Fibroblast of villous mesenchyme (primary cell): ENCODE data around the gene HOXB13. TPM values are rescaled to one million over a fixed set of nuclear protein-coding genes. Genes with fewer than 3 reads are reported as not detected.
"Not testable (repeated sequence)": the region's sequence is repeated elsewhere in the genome, so short reads cannot be mapped to it uniquely, and the experiment has no call there.

Experiments used
- DNase-seq: peaks from one replicate; pipeline ENCODE4 v3.0.0-alpha.2; 2010; ENCODE audit warnings: low read depth
- H3K4me3 ChIP-seq: 2 replicates; pipeline ENCODE4 v1.5.1; 2011; ENCODE audit warnings: low read depth, mild to moderate bottlenecking, low read length
- total RNA-seq: library from RNA; depleted of rRNA; stranded (reverse); fragments of >200 nt; gene quantifications from 2 replicates; pipeline ENCODE4 v1.2.3, GENCODE V29; 2012
- TF ChIP-seq, protein P1 (sequence below): IDR thresholded peaks from 2 replicates; pipeline ENCODE4 v1.5.1; 2012; ENCODE audit warnings: low read depth, mild to moderate bottlenecking, low read length; ENCODE audit not compliant: insufficient read depth

The HOXB13 gene
- total RNA-seq, 1 donor: under 0.01 TPM

DNA sequence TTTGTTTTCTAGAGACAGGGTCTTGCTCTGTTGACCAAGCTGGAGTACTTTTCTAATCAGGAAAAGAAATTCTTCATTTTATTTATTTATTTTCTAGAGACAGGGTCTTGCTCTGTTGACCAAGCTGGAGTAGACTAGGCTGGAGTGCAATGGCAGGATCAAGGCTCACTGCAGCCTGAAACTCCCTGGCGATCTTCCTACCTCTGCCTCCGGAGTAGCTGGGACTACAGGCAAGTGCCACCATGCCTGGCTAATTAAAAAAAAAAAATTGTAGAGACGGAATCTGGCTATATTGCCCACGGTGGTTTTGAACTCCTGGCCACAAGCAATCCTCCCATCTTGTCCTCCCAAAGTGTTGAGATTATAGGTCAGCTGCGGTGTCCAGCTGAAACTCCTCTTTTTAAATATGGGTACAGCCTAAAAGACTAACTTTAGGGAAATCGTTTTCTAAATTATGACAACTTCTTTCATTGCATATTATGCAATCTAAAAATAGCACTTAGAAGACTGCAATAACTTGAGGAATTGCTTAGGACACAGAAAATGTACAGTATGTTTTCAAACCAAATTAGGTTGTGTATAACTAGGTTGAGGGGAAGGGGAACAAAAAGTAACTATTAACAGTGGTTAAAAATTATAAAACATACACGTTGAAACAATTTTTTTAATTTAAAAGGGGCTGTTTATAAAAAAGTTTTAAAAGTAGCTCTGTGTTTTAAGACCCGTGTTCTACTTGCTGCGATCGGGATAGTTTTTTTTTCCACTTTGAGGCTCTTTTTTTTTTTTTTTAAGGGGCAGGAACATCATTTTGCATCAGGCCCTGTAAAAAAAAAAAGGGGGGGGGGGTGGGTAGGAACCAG, 11.0 kb downstream of the HOXB13 start:
- TF ChIP-seq, protein P1, sequence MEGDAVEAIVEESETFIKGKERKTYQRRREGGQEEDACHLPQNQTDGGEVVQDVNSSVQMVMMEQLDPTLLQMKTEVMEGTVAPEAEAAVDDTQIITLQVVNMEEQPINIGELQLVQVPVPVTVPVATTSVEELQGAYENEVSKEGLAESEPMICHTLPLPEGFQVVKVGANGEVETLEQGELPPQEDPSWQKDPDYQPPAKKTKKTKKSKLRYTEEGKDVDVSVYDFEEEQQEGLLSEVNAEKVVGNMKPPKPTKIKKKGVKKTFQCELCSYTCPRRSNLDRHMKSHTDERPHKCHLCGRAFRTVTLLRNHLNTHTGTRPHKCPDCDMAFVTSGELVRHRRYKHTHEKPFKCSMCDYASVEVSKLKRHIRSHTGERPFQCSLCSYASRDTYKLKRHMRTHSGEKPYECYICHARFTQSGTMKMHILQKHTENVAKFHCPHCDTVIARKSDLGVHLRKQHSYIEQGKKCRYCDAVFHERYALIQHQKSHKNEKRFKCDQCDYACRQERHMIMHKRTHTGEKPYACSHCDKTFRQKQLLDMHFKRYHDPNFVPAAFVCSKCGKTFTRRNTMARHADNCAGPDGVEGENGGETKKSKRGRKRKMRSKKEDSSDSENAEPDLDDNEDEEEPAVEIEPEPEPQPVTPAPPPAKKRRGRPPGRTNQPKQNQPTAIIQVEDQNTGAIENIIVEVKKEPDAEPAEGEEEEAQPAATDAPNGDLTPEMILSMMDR: no peak
- H3K4me3 ChIP-seq: peak overlapping the region; percentile 56
- DNase-seq: no peak

DNA sequence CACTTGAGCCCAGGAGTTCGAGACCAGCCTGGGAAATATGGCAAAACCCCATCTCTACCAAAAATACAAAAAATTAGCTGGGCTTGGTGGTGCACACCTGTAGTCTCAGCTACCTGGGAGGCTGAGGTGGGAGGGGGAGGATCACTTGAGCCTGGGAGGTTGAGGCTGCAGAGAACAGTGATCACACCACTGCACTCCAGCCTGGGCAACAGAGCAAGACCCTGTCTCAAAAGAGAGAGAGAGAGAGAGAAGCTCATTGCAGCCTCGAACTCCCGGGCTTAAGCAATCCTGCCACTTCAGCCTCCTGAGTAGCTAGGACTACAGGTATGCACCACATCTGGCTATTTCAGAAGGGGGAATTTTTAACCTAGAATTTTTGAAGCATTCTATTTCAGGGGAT, 12.0 kb downstream of the HOXB13 start:
- H3K4me3 ChIP-seq, DNase-seq: not testable (repeated sequence)

DNA sequence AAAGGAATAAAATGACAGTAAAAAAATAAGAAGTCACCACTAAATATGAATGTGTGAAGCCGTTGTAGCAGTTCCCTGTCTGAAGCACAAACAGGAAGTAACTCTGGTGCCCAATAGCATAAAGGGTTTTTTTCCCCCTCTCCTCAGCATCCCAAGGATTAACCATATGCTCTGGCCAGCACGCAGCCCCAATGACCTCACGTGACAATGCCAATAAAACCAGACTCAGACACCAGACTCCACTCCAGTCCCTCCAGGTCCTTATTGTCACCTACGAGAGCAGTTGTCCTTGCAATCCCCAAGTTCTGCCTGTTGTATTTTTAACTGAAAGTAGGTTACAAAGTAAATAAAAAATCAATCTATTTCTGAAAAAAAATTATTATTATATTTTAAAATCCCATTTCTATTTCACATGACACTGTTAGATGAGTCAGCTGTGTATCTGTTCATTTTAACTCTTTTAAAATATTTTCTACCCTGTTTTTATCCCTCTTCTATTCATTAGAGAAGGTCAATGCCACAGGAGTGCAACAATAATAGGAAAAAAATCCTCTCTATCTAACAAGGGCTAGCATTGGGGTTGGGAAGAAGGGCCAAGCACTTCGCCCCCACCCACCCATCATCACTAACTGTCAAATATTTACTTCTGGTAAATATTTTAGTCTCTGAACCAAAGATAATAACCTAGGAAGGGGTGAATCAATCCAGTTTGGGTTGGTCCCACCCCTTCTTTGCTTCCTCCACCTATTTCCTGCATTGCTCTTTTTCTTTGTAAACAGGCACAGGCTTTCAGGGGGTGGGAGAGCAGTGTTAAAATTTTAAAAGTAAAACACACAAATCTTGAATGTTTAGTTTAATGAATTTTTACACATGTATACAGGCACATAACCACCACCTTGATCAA, 12.8 kb downstream of the HOXB13 start:
- no peak overlapping the region for H3K4me3 ChIP-seq
- TF ChIP-seq, protein P1: no peak
- DNase-seq: no peak

DNA sequence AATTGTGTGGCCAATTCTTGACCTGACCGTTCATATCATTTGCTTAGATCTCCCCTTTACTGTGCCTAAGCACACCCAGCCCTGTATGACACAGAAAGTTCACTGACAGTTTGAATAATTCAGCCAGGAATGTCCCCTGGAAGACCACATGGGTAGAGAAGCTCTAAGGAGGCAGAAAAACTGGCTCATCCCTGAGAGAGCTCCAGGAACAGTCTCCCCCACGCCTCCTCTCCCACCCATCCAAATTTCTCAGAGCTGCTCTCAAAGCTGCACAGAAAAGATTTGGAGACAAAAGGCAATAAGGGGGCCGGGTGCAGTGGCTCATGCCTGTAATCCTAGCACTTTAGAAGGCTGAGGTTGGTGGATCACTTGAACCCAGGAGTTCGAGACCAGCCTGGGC, 17.4 kb downstream of the HOXB13 start:
- TF ChIP-seq, protein P1: no peak
- no peak overlapping the region for H3K4me3 ChIP-seq
- no peak for DNase-seq

DNA sequence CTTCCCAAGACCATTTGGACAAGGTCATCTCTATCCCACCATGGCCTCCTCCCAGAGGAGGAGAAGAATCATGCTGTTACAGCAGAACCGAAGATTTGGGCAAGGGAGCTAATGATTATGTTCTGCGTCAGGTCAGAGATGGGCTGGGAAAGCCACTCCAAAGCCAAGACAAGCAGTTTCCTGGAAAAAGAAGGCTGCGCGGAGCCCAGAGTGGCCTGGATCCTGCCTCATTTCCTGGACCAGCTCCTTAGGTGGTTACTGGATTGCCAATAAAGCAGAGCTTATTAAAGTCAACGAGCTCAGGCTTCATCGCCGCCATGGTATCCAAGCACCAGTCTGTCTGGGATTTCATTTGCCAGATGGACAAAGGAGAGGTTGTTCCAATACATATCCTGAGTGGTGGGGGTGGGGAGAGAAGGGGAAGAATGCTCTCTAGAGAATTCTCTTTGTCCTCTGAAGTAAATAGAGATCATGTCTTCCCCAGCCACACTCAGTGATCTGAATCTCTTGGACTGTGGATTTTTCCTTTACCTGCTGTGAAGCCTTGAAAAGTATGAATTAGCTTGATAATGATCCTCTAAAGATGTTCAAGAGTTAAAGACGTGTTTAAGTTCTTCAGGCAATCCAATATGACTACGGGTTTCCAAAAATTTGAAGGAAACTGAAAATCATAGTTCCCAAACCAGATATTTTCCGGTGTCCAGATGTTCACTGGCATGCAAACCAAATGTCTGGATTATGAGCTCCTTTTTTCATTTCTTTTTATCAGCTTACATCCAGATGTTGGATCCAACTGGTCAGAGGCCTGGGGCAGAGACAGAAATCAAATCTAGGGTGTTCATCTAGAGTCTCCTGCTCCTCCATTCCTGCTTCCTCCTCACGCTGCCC, 23.9 kb downstream of the HOXB13 start:
- no peak for DNase-seq
- TF ChIP-seq, protein P1: no peak
- no peak overlapping the region for H3K4me3 ChIP-seq

DNA sequence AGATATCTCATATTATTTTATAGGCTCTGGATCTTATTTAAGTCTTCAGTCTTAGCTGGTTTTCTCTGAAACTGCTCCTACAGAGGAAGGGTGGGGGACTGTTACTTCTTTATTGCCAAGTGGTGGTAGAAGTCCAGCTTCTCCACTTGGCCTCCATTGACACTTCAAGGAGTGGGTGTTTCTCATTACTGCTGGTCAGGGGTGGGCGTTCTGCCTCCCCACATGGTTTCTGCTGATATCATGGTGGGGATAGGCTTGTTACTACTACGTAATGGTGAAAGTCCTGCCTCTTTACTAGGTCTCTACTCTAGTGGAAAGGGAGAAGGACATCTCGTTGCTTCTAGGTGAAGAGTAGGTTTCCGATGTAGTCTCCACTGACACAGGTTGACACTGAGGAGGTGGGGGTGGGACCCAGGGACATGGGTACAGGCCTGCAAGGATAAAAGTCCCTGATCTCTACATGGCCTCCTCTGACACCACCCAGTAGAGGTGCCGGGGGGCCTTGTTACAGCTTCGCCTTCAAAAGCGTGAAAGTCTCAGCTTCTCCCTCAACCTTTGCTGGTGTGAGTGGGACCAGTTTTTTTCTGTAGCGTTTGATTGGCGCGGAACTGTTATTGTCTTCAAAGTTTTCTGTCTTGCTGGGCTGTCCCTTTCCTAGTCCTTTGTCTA, 26.6 kb downstream of the HOXB13 start:
- no peak for DNase-seq
- no peak overlapping the region for H3K4me3 ChIP-seq
- TF ChIP-seq, protein P1: no peak
